Measurements from ENCODE around the gene LRP5.

Gene LRP5

DNA sequence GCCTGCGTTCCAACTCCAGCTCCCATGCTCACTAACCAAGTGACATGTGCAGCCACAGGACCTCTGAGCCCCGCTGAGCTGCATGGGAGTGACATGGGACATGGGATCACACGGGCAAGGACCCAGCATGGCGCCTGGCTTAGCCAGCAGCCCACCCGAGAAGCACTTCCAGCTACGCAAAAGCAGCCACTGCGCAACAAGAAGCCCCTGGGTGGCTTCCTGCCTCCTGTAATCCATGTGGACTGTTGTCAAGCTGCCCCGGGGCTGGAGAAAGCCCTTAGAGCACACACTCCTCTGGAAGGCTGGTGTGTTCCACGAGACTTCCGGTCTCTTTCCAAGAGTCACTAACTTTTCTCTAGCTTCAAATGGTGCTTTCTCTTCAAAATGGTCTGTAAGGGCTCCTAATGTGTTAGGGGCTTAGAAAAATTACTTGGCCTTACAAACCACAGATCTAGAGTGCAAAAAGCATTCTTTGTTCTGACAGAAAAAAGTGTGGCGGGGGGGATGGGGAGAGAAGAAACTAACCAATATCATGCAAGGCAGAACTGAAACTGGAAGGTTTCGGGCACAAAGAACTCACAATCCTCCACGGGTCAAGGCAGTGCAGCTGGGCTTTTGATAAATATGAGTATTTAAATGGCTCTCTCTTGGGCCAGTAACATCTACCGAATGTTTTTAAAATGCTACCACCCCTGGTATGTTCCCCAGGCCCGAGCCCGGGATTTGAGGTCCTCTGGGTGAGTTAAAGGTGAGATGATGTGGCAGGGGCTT, 46.1 kb upstream of the LRP5 start:
- Histone ChIP-seq H2AK5ac (ENCODE audit: low read depth, low read length) (no peak overlapping the region), H3K18ac (ENCODE audit: low read length) (no peak overlapping the region), H4K91ac (ENCODE audit: low read depth, low read length, poor library complexity) (no peak overlapping the region), H3K27me3 (ENCODE audit: control insufficient read depth in 3 of 3, insufficient read depth in 3 of 3, low read depth in 1 of 3, low read length in 3 of 3) (no peaks in the 10 kb centered on the region), H3K4me2 (ENCODE audit: insufficient read depth, low read length, poor library complexity, severe bottlenecking) (no peak overlapping the region), H2BK15ac (ENCODE audit: low read length) (no peak overlapping the region), H3K4me3 (ENCODE audit: low read length in 2 of 2) (no peak overlapping the region), H2BK120ac (ENCODE audit: low read depth, low read length) (no peak overlapping the region), H3K36me3 (replicated peaks in 1 of 2; ENCODE audit: control insufficient read depth in 2 of 2, insufficient read depth in 2 of 2, low read length in 2 of 2) (peaks cover 44 to 77% of the 10 kb centered on the region in 2 donors), H3K14ac (ENCODE audit: low read length) (no peak overlapping the region), H3K79me1 (ENCODE audit: low read depth, low read length) (peaks cover 6% of the 10 kb centered on the region), H3K9ac (ENCODE audit: low read depth, low read length, poor library complexity) (no peak overlapping the region), H2AFZ (ENCODE audit: low read length) (no peak overlapping the region), H3K4ac (ENCODE audit: low read length) (no peak overlapping the region), H2BK12ac (ENCODE audit: low read length) (no peak overlapping the region), H3K23ac (ENCODE audit: low read depth, low read length, poor library complexity) (peak overlapping the region; percentile 17), H3K9me3 (replicated peaks in 1 of 2; ENCODE audit: control insufficient read depth in 2 of 2, insufficient read depth in 1 of 2, low read depth in 1 of 2, low read length in 2 of 2) (peaks cover 0 to 2% of the 10 kb centered on the region in 2 donors), H2BK5ac (ENCODE audit: low read length) (no peak overlapping the region), H3K27ac (replicated peaks; ENCODE audit: low read length) (no peak overlapping the region), H3K4me1 (ENCODE audit: control insufficient read depth in 2 of 2, insufficient read depth in 1 of 2, low read depth in 1 of 2, low read length in 2 of 2) (peaks cover 4 to 6% of the 10 kb centered on the region in 2 donors), H4K8ac (ENCODE audit: low read depth, low read length) (no peak overlapping the region)
- DNase-seq (ENCODE audit: low spot score), result no peak
- WGBS, 2 donors (ENCODE audit: extremely low coverage in 2 of 2, insufficient read length in 2 of 2, insufficient replicate concordance in 1 of 2), result no CpG with 5 or more reads among the region's 16 CpGs

DNA sequence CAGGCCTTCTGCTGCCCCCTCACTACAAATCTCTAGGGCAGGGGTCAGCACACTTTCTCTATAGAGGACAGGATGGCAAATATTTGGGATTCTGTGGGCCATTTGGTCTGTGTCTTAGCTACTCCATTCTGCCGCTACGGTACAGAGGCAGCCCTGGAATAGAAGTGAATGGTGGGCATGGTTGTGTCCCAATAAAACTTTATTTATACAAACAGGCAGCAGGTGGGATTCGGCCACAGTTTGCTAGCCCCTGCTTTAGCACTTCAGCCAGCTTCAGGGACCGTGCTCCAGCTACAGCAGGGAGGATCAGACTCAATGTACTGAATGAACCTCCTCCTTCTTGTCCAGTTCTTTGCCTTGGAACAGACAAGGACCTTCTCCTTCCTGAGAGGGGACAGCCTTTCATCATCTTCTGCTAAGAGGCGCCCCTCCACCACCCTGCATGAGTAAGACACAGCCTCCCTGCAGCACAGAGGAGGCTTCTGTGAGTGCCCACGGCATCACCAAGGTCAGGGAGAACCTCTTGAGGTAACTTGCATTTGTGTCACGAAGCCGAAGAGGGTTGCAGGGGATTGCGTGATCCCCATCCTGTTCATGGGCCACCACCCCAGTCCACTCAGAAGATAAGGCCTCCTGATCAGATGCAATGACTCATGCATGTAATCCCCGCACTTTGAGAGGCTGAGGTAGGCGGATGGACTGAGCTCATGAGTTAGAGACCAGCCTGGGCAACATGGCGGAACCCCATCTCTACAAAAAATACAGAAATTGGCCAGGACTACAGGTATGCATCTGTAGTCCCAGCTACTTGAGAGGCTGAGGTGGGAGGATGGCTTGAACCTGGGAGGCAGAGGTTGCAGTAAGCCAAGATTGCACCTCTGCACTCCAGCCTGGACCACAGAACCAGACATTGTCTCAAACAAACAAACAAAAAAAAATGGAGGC, 45.2 kb upstream of the LRP5 start:
- no peak overlapping the region for H2AK5ac ChIP-seq (ENCODE audit: low read depth, low read length)
- H2BK15ac ChIP-seq (ENCODE audit: low read length), result no peak overlapping the region
- H3K27ac ChIP-seq (replicated peaks; ENCODE audit: low read length), result no peak overlapping the region
- peaks cover 6% of the 10 kb centered on the region for H3K79me1 ChIP-seq (ENCODE audit: low read depth, low read length)
- H3K27me3 ChIP-seq (ENCODE audit: control insufficient read depth in 3 of 3, insufficient read depth in 3 of 3, low read depth in 1 of 3, low read length in 3 of 3), result no peaks in the 10 kb centered on the region
- no peak overlapping the region for H2BK5ac ChIP-seq (ENCODE audit: low read length)
- H4K91ac ChIP-seq (ENCODE audit: low read depth, low read length, poor library complexity), result no peak overlapping the region
- H3K4me3 ChIP-seq (ENCODE audit: low read length in 2 of 2), result no peak overlapping the region
- H4K8ac ChIP-seq (ENCODE audit: low read depth, low read length), result no peak overlapping the region
- H2BK12ac ChIP-seq (ENCODE audit: low read length), result no peak overlapping the region
- H3K9ac ChIP-seq (ENCODE audit: low read depth, low read length, poor library complexity), result no peak overlapping the region
- H2BK120ac ChIP-seq (ENCODE audit: low read depth, low read length), result no peak overlapping the region
- no peak overlapping the region for H3K14ac ChIP-seq (ENCODE audit: low read length)
- no peak overlapping the region for H2AFZ ChIP-seq (ENCODE audit: low read length)
- no peak overlapping the region for H3K4ac ChIP-seq (ENCODE audit: low read length)
- DNase-seq (ENCODE audit: low spot score), result no peak
- H3K4me2 ChIP-seq (ENCODE audit: insufficient read depth, low read length, poor library complexity, severe bottlenecking), result no peak overlapping the region
- H3K36me3 ChIP-seq (replicated peaks in 1 of 2; ENCODE audit: control insufficient read depth in 2 of 2, insufficient read depth in 2 of 2, low read length in 2 of 2), result peaks cover 38 to 68% of the 10 kb centered on the region in 2 donors
- H3K23ac ChIP-seq (ENCODE audit: low read depth, low read length, poor library complexity), result no peak overlapping the region
- H3K4me1 ChIP-seq (ENCODE audit: control insufficient read depth in 2 of 2, insufficient read depth in 1 of 2, low read depth in 1 of 2, low read length in 2 of 2), result peaks cover 4 to 6% of the 10 kb centered on the region in 2 donors
- peaks cover 0 to 2% of the 10 kb centered on the region in 2 donors for H3K9me3 ChIP-seq (replicated peaks in 1 of 2; ENCODE audit: control insufficient read depth in 2 of 2, insufficient read depth in 1 of 2, low read depth in 1 of 2, low read length in 2 of 2)
- H3K18ac ChIP-seq (ENCODE audit: low read length), result no peak overlapping the region
- no CpG with 5 or more reads among the region's 12 CpGs for WGBS, 2 donors (ENCODE audit: extremely low coverage in 2 of 2, insufficient read length in 2 of 2, insufficient replicate concordance in 1 of 2)

DNA sequence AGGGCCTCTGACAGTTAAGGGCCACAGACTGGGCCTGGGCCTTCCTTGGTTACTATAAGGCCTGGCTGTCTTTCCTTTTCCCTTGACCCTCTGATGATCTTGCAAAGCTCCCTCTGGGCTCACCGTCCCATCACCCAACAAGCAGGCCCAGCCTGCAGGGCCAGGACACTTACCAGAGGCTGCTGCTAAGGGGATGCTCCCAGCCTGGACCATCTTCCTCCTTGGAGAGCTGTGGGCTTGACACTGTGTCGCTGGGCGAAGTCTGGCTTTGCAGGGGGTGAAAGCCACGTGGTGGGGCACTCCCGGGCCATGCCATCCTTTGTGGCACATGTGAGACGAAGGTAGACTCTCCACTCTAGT, 44.5 kb upstream of the LRP5 start:
- Histone ChIP-seq H3K27ac (replicated peaks; ENCODE audit: low read length) (no peak overlapping the region), H2BK120ac (ENCODE audit: low read depth, low read length) (no peak overlapping the region), H4K91ac (ENCODE audit: low read depth, low read length, poor library complexity) (no peak overlapping the region), H3K27me3 (ENCODE audit: control insufficient read depth in 3 of 3, insufficient read depth in 3 of 3, low read depth in 1 of 3, low read length in 3 of 3) (no peaks in the 10 kb centered on the region), H3K18ac (ENCODE audit: low read length) (no peak overlapping the region), H4K8ac (ENCODE audit: low read depth, low read length) (no peak overlapping the region), H3K14ac (ENCODE audit: low read length) (no peak overlapping the region), H2BK12ac (ENCODE audit: low read length) (no peak overlapping the region), H3K9me3 (replicated peaks in 1 of 2; ENCODE audit: control insufficient read depth in 2 of 2, insufficient read depth in 1 of 2, low read depth in 1 of 2, low read length in 2 of 2) (peaks cover 0 to 2% of the 10 kb centered on the region in 2 donors), H3K4me2 (ENCODE audit: insufficient read depth, low read length, poor library complexity, severe bottlenecking) (no peak overlapping the region), H3K79me1 (ENCODE audit: low read depth, low read length) (peaks cover 6% of the 10 kb centered on the region), H2BK5ac (ENCODE audit: low read length) (no peak overlapping the region), H3K9ac (ENCODE audit: low read depth, low read length, poor library complexity) (no peak overlapping the region), H2BK15ac (ENCODE audit: low read length) (no peak overlapping the region), H2AFZ (ENCODE audit: low read length) (no peak overlapping the region), H3K23ac (ENCODE audit: low read depth, low read length, poor library complexity) (no peak overlapping the region), H2AK5ac (ENCODE audit: low read depth, low read length) (no peak overlapping the region), H3K4ac (ENCODE audit: low read length) (no peak overlapping the region), H3K36me3 (replicated peaks in 1 of 2; ENCODE audit: control insufficient read depth in 2 of 2, insufficient read depth in 2 of 2, low read length in 2 of 2) (peaks cover 32 to 61% of the 10 kb centered on the region in 2 donors), H3K4me1 (ENCODE audit: control insufficient read depth in 2 of 2, insufficient read depth in 1 of 2, low read depth in 1 of 2, low read length in 2 of 2) (peaks cover 4 to 6% of the 10 kb centered on the region in 2 donors), H3K4me3 (ENCODE audit: low read length in 2 of 2) (peak overlapping the region in 1 of 2 donors; percentile 1)
- no CpG with 5 or more reads among the region's 6 CpGs for WGBS, 2 donors (ENCODE audit: extremely low coverage in 2 of 2, insufficient read length in 2 of 2, insufficient replicate concordance in 1 of 2)
- DNase-seq (ENCODE audit: low spot score), result no peak

Measured in neuronal stem cell (in vitro differentiated cells).